Tibial nerve (tissue), 4 donors: ENCODE data around the gene CLPTM1. TPM values are rescaled to one million over a fixed set of nuclear protein-coding genes. Genes with fewer than 3 reads are reported as not detected.

Source experiments
- DNase-seq, 2 donors: peaks; one replicate each; pipeline ENCODE4 v3.0.0-alpha.2; 2019; ENCODE audit warnings: low spot score in 2 of 2
- H3K27ac ChIP-seq, 4 donors: fragments of 200-600 bp; sonication (generic) in 3 of 4; one replicate each; pipeline ENCODE4 v1.5.1; 2017 to 2019; ENCODE audit warnings: mild to moderate bottlenecking in 1 of 4
- H3K27me3 ChIP-seq, 2 donors: fragments of 200-600 bp; sonication (generic) in 1 of 2; one replicate each; pipeline versions ENCODE4 v1.5.1 to v1.6.0; 2017 to 2019
- H3K36me3 ChIP-seq, 3 donors: fragments of 200-600 bp; sonication (generic); one replicate each; pipeline ENCODE4 v1.5.1; 2018 to 2019
- H3K4me1 ChIP-seq, 4 donors: fragments of 200-600 bp; sonication (generic) in 3 of 4; one replicate each; pipeline ENCODE4 v1.5.1; 2017 to 2019
- H3K4me3 ChIP-seq, 4 donors: fragments of 200-600 bp; sonication (generic) in 3 of 4; one replicate each; pipeline ENCODE4 v1.5.1; 2017 to 2019; ENCODE audit warnings: mild to moderate bottlenecking in 1 of 4, moderate library complexity in 1 of 4
- H3K9me3 ChIP-seq, 4 donors: fragments of 200-600 bp; sonication (generic) in 3 of 4; one replicate each; pipeline ENCODE4 v1.5.1; 2017 to 2019
- CTCF ChIP-seq, 5 experiments: fragments of 200-600 bp in 3 of 5; fragments of 450-650 bp in 2 of 5; sonication (generic) in 3 of 5; IDR thresholded peaks; one replicate each; pipeline ENCODE4 v1.5.1; 2016 to 2019; ENCODE audit warnings: antibody characterized with exemption in 5 of 5, mild to moderate bottlenecking in 3 of 5, moderate library complexity in 2 of 5
- EP300 ChIP-seq, 2 donors: sonication (generic); formaldehyde crosslinking; IDR thresholded peaks; one replicate each; pipeline ENCODE4 v1.6.1; 2017; ENCODE audit warnings: antibody characterized with exemption in 2 of 2, mild to moderate bottlenecking in 1 of 2
- POLR2A ChIP-seq, 2 donors: fragments of 450-650 bp; IDR thresholded peaks; one replicate each; pipeline ENCODE4 v1.6.1; 2017; ENCODE audit warnings: antibody characterized with exemption in 2 of 2, mild to moderate bottlenecking in 2 of 2, moderate library complexity in 2 of 2
- WGBS, 2 donors: methylation state at CpG; one replicate each; pipeline ENCODE4 v1.1.5; 2018; 5-methylcytosine and 5-hydroxymethylcytosine counted together
- total RNA-seq, 4 donors: library from RNA; depleted of rRNA; stranded (reverse); fragments of >200 nt; gene quantifications; one replicate each; pipeline ENCODE4 v1.1.0, GENCODE V29; 2016

The CLPTM1 gene
- total RNA-seq, 4 donors from 2014 or later, result 52.3 to 89.4 (median 74.5) TPM

DNA sequence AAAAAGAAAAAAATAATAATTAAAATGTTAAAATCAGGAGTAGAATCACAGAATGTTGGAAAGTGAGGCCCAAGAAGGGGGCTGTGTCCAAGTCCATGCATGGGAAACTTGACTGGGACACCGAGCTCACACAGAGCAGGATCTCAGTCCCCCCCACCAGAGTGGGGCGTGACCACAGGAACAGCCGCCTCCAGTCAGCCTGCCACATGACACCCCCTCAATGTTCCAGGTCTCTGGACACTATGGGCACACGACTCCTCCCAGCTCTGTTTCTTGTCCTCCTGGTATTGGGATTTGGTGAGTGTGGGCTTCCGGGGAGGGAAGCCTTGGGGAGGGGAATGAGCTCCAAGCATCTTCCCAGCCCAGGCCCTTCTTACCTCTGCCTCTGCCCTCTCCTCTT is 6.9 kb upstream of the CLPTM1 start:
- H3K4me3 ChIP-seq, result no peak overlapping the region

DNA sequence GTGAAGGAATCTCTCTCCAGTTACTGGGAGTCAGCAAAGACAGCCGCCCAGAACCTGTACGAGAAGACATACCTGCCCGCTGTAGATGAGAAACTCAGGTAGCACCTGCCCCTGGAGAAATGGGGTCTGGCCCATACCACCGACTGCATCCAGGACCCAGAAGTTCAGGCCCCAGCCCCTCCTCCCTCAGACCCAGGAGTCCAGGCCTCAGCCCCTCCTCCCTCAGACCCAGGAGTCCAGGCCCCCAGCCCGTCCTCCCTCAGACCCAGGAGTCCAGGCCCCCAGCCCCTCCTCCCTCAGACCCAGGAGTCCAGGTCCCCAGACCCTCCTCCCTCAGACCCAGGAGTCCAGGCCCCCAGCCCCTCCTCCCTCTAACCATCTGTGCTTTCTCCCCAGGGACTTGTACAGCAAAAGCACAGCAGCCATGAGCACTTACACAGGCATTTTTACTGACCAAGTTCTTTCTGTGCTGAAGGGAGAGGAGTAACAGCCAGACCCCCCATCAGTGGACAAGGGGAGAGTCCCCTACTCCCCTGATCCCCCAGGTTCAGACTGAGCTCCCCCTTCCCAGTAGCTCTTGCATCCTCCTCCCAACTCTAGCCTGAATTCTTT is 6.3 kb upstream of the CLPTM1 start:
- TF ChIP-seq CTCF (IDR thresholded peaks at IDR 0.05) (no peak), POLR2A (IDR thresholded peaks at IDR 0.05) (no peak), EP300 (IDR thresholded peaks at IDR 0.05) (no peak)
- peaks cover 0 to 32% (median 9%) of the 10 kb centered on the region in 4 donors for H3K4me1 ChIP-seq
- 91 to 97% methylated on average over 3 to 4 of the region's 5 CpGs for WGBS, 2 donors

More for the DNA sequence above, 6.9 kb upstream of the CLPTM1 start:
- peaks cover 0 to 25% (median 8%) of the 10 kb centered on the region in 4 donors for H3K4me1 ChIP-seq
- no peak overlapping the region for H3K27ac ChIP-seq
- H3K36me3 ChIP-seq, result peaks cover 0 to 15% (median 0%) of the 10 kb centered on the region in 3 donors
- TF ChIP-seq EP300 (IDR thresholded peaks at IDR 0.05) (no peak), POLR2A (IDR thresholded peaks at IDR 0.05) (no peak), CTCF (IDR thresholded peaks at IDR 0.05) (no peak)
- H3K27me3 ChIP-seq, result no peaks in the 10 kb centered on the region
- no peaks in the 10 kb centered on the region for H3K9me3 ChIP-seq
- WGBS, 2 donors, result 61 to 67% methylated on average over 5 of the region's 5 CpGs
- no peak for DNase-seq

GRCh38 chr19:44949550-44949949 is 5.6 kb upstream of the CLPTM1 start:
- H3K27me3 ChIP-seq, result no peaks in the 10 kb centered on the region
- TF ChIP-seq POLR2A (IDR thresholded peaks at IDR 0.05) (no peak), CTCF (IDR thresholded peaks at IDR 0.05) (no peak), EP300 (IDR thresholded peaks at IDR 0.05) (no peak)
- DNase-seq, result no peak
- peaks cover 0 to 37% (median 12%) of the 10 kb centered on the region in 4 donors for H3K4me1 ChIP-seq
- 59 to 68% methylated on average over 9 of the region's 9 CpGs for WGBS, 2 donors
- H3K9me3 ChIP-seq, result no peaks in the 10 kb centered on the region
- no peak overlapping the region for H3K4me3 ChIP-seq
- H3K36me3 ChIP-seq, result peaks cover 0 to 15% (median 0%) of the 10 kb centered on the region in 3 donors
- H3K27ac ChIP-seq, result peak overlapping the region in 1 of 4 donors; percentile 3

More for the DNA sequence above, 6.3 kb upstream of the CLPTM1 start:
- H3K27me3 ChIP-seq, result no peaks in the 10 kb centered on the region
- no peak overlapping the region for H3K4me3 ChIP-seq
- H3K9me3 ChIP-seq, result no peaks in the 10 kb centered on the region
- H3K36me3 ChIP-seq, result peaks cover 0 to 15% (median 0%) of the 10 kb centered on the region in 3 donors
- peak overlapping the region in 1 of 4 donors; percentile 3 for H3K27ac ChIP-seq
- no peak for DNase-seq

GRCh38 chr19:44951179-44952159 is 3.7 kb upstream of the CLPTM1 start:
- Histone ChIP-seq H3K4me3 (no peak overlapping the region), H3K4me1 (peaks cover 0 to 45% (median 21%) of the 10 kb centered on the region in 4 donors), H3K9me3 (no peaks in the 10 kb centered on the region), H3K27me3 (no peaks in the 10 kb centered on the region), H3K36me3 (peaks cover 0 to 15% (median 0%) of the 10 kb centered on the region in 3 donors), H3K27ac (peak overlapping the region in 3 of 4 donors; percentile 24 to 75 (median 59))
- TF ChIP-seq EP300 (IDR thresholded peaks at IDR 0.05) (no peak), CTCF (IDR thresholded peaks at IDR 0.05) (peak; percentile 79 to 87 (median 84))
- 35 to 45% methylated on average over 13 of the region's 13 CpGs for WGBS, 2 donors
- peak; percentile 27 to 86 for DNase-seq
